A673 (cell line): ENCODE measurements around the gene LARGE1. TPM values are rescaled to one million over a fixed set of nuclear protein-coding genes. Genes with fewer than 3 reads are reported as not detected.

ENCODE experiments used
- BruUV-seq: library from RNA; stranded (reverse); fragments of 400-500 nt; replicated peaks from 2 replicates; lab custom pipeline; 2021; lab: Mats Ljungman, UMichigan
- CTCF ChIA-PET: fragments of 300-600 bp; sonication (Branson Sonifier 250); formaldehyde crosslinking; loops from one replicate; lab custom pipeline; 2022; ENCODE audit warnings: antibody characterized with exemption; lab: Charles Lee
- POLR2A ChIA-PET: fragments of 300-600 bp; sonication (Branson Sonifier 250); formaldehyde crosslinking; loops from one replicate; lab custom pipeline; 2022; ENCODE audit warnings: antibody characterized with exemption; ENCODE audit not compliant: low non-redundant PET; lab: Charles Lee
- DNase-seq: peaks from one replicate; pipeline ENCODE4 v3.0.0-alpha.2; 2015; ENCODE audit warnings: low spot score
- H3K27ac ChIP-seq: fragments of 200-600 bp; sonication (generic); 2 replicates; pipeline ENCODE4 v1.5.1; 2016; ENCODE audit warnings: mixed run types, low read depth, mild to moderate bottlenecking, mixed read lengths, antibody characterized with exemption, low read length; ENCODE audit not compliant: poor library complexity, severe bottlenecking
- H3K27me3 ChIP-seq: fragments of 200-600 bp; sonication (generic); replicated peaks from 2 replicates; pipeline ENCODE4 v1.6.1; 2017; ENCODE audit warnings: mixed run types, low read depth, mild to moderate bottlenecking, mixed read lengths, antibody characterized with exemption, low read length; ENCODE audit not compliant: insufficient read depth, poor library complexity
- H3K36me3 ChIP-seq: fragments of 200-600 bp; sonication (generic); 2 replicates; pipeline ENCODE4 v1.6.1; 2016; ENCODE audit warnings: mixed run types, mild to moderate bottlenecking, mixed read lengths, antibody characterized with exemption, low read length; ENCODE audit not compliant: insufficient read depth, poor library complexity, severe bottlenecking
- H3K4me1 ChIP-seq: fragments of 200-600 bp; sonication (generic); 2 replicates; pipeline ENCODE4 v1.6.1; 2017; ENCODE audit warnings: mixed run types, mild to moderate bottlenecking, mixed read lengths, antibody characterized with exemption, low read length; ENCODE audit not compliant: insufficient read depth, poor library complexity, severe bottlenecking
- H3K4me3 ChIP-seq: fragments of 200-600 bp; sonication (generic); 2 replicates; pipeline ENCODE4 v1.5.1; 2016; ENCODE audit warnings: low read depth, mixed run types, mild to moderate bottlenecking, mixed read lengths, low read length; ENCODE audit not compliant: poor library complexity, severe bottlenecking
- H3K9me3 ChIP-seq: fragments of 200-600 bp; sonication (generic); 2 replicates; pipeline ENCODE4 v1.6.1; 2016; ENCODE audit warnings: mixed run types, low read depth, mild to moderate bottlenecking, mixed read lengths, antibody characterized with exemption, low read length; ENCODE audit not compliant: poor library complexity, severe bottlenecking
- CTCF ChIP-seq: fragments of 300-800, 200-600 bp; sonication (generic); conservative IDR thresholded peaks from 2 replicates; pipeline ENCODE4 v1.5.1; 2017; ENCODE audit warnings: low read depth, mild to moderate bottlenecking, antibody characterized with exemption, low read length, moderate library complexity, mixed read lengths
- EZH2 ChIP-seq: fragments of 200-600 bp; sonication (generic); IDR thresholded peaks from 2 replicates; pipeline ENCODE4 v1.6.1; 2017; ENCODE audit warnings: borderline replicate concordance, low read depth, mild to moderate bottlenecking, mixed read lengths, antibody characterized with exemption, low read length; ENCODE audit not compliant: poor library complexity, severe bottlenecking
- intact Hi-C: fragments of 100-400 bp; cut with micrococcal nuclease; formaldehyde crosslinking; loops from one replicate; pipeline ENCODE4 v1.10.0; 2022; ENCODE audit not compliant: unreplicated experiment
- total RNA-seq: library from RNA; stranded (reverse); gene quantifications from 2 replicates; pipeline ENCODE4 v1.2.3, GENCODE V29; 2021

Gene LARGE1
- total RNA-seq, 1 experiment from 2014 or later, result not detected

GRCh38 chr22:33867118-33867866 lies 53.0 kb downstream of the LARGE1 start:
- CTCF ChIA-PET, result no interaction called here
- Histone ChIP-seq H3K27ac (no peak overlapping the region), H3K36me3 (no peaks in the 10 kb centered on the region), H3K4me3 (no peak overlapping the region), H3K27me3 (no peaks in the 10 kb centered on the region), H3K4me1 (no peaks in the 10 kb centered on the region), H3K9me3 (peaks cover 23% of the 10 kb centered on the region)
- intact Hi-C loops, result no loop called here
- TF ChIP-seq CTCF (no peak), EZH2 (no peak)
- POLR2A ChIA-PET, result no interaction called here
- no peak for DNase-seq
- BruUV-seq, result no TSS peak

GRCh38 chr22:33866511-33866910 lies 53.8 kb downstream of the LARGE1 start:
- H3K9me3 ChIP-seq, result peaks cover 16% of the 10 kb centered on the region
- intact Hi-C loops, result no loop called here
- H3K4me3 ChIP-seq, result no peak overlapping the region
- DNase-seq, result no peak
- CTCF ChIA-PET, result no interaction called here
- no peak overlapping the region for H3K27ac ChIP-seq
- H3K4me1 ChIP-seq, result no peaks in the 10 kb centered on the region
- H3K27me3 ChIP-seq, result no peaks in the 10 kb centered on the region
- no TSS peak for BruUV-seq
- TF ChIP-seq CTCF, result no peak
- TF ChIP-seq EZH2, result no peak
- POLR2A ChIA-PET, result no interaction called here
- no peaks in the 10 kb centered on the region for H3K36me3 ChIP-seq

GRCh38 chr22:33865996-33866395 lies 54.3 kb downstream of the LARGE1 start:
- Histone ChIP-seq H3K36me3 (no peaks in the 10 kb centered on the region), H3K9me3 (peaks cover 15% of the 10 kb centered on the region), H3K27ac (no peak overlapping the region), H3K4me1 (no peaks in the 10 kb centered on the region), H3K27me3 (no peaks in the 10 kb centered on the region), H3K4me3 (no peak overlapping the region)
- no peak for DNase-seq
- BruUV-seq, result no TSS peak
- POLR2A ChIA-PET, result no interaction called here
- intact Hi-C loops, result no loop called here
- TF ChIP-seq CTCF (no peak), EZH2 (no peak)
- CTCF ChIA-PET, result no interaction called here
